ENCODE data around the gene PILRA.
A peak's percentile ranks its signal among the peaks of the same experiment; 100 is the strongest.
"Not testable (repeated sequence)": the region's sequence is repeated elsewhere in the genome, so short reads cannot be mapped to it uniquely, and the experiment has no call there.

PILRA gene

GRCh38 chr7:100356416-100357068 is 16.7 kb upstream of the PILRA start:
- H3K27me3 ChIP-seq (ENCODE audit: control insufficient read depth in 2 of 2, insufficient read depth in 2 of 2, low read length in 2 of 2), result no peaks in the 10 kb centered on the region
- H3K4me3 ChIP-seq (ENCODE audit: low read length in 2 of 2), result no peak overlapping the region
- H3K4me1 ChIP-seq (ENCODE audit: control insufficient read depth in 2 of 2, insufficient read depth in 2 of 2, low read length in 2 of 2), result no peaks in the 10 kb centered on the region
- no peak overlapping the region for H3K9ac ChIP-seq (ENCODE audit: low read depth in 1 of 2, low read length in 2 of 2)
- no peak overlapping the region for H3K27ac ChIP-seq (ENCODE audit: low read depth in 2 of 2, low read length in 2 of 2)
- peaks cover 46 to 62% of the 10 kb centered on the region in 2 donors for H3K36me3 ChIP-seq (ENCODE audit: control insufficient read depth in 2 of 2, insufficient read depth in 2 of 2, low read length in 2 of 2)
- H3K9me3 ChIP-seq (ENCODE audit: control insufficient read depth in 2 of 2, low read length in 2 of 2), result no peaks in the 10 kb centered on the region

GRCh38 chr7:100357131-100357561 is 16.1 kb upstream of the PILRA start:
- Histone ChIP-seq H3K27me3 (ENCODE audit: control insufficient read depth in 2 of 2, insufficient read depth in 2 of 2, low read length in 2 of 2) (no peaks in the 10 kb centered on the region), H3K9me3 (ENCODE audit: control insufficient read depth in 2 of 2, low read length in 2 of 2) (no peaks in the 10 kb centered on the region), H3K36me3 (ENCODE audit: control insufficient read depth in 2 of 2, insufficient read depth in 2 of 2, low read length in 2 of 2) (peaks cover 47 to 64% of the 10 kb centered on the region in 2 donors), H3K4me3 (ENCODE audit: low read length in 2 of 2) (no peak overlapping the region), H3K4me1 (ENCODE audit: control insufficient read depth in 2 of 2, insufficient read depth in 2 of 2, low read length in 2 of 2) (no peaks in the 10 kb centered on the region), H3K9ac (ENCODE audit: low read depth in 1 of 2, low read length in 2 of 2) (no peak overlapping the region), H3K27ac (ENCODE audit: low read depth in 2 of 2, low read length in 2 of 2) (peak overlapping the region in 1 of 2 donors; percentile 16)

GRCh38 chr7:100358027-100358856 is 15.0 kb upstream of the PILRA start, which contains the start of gene PILRB:
Gene PILRB (plus strand): TSS chr7:100358117. CDS start chr7:100358303, 186 bp downstream.
- Histone ChIP-seq H3K27me3 (ENCODE audit: control insufficient read depth in 2 of 2, insufficient read depth in 2 of 2, low read length in 2 of 2) (no peaks in the 10 kb centered on the region), H3K4me1 (ENCODE audit: control insufficient read depth in 2 of 2, insufficient read depth in 2 of 2, low read length in 2 of 2) (no peaks in the 10 kb centered on the region), H3K4me3 (ENCODE audit: low read length in 2 of 2) (no peak within 1 kb of the TSS), H3K27ac (ENCODE audit: low read depth in 2 of 2, low read length in 2 of 2) (peak within 1 kb of the TSS in 1 of 2 donors; percentile 16), H3K9ac (ENCODE audit: low read depth in 1 of 2, low read length in 2 of 2) (no peak within 1 kb of the TSS), H3K36me3 (ENCODE audit: control insufficient read depth in 2 of 2, insufficient read depth in 2 of 2, low read length in 2 of 2) (peaks cover 47 to 69% of the 10 kb centered on the region in 2 donors), H3K9me3 (ENCODE audit: control insufficient read depth in 2 of 2, low read length in 2 of 2) (no peaks in the 10 kb centered on the region)

GRCh38 chr7:100358857-100359212 is 14.5 kb upstream of the PILRA start:
- Histone ChIP-seq H3K9me3 (ENCODE audit: control insufficient read depth in 2 of 2, low read length in 2 of 2) (no peaks in the 10 kb centered on the region), H3K4me1 (ENCODE audit: control insufficient read depth in 2 of 2, insufficient read depth in 2 of 2, low read length in 2 of 2) (no peaks in the 10 kb centered on the region), H3K36me3 (ENCODE audit: control insufficient read depth in 2 of 2, insufficient read depth in 2 of 2, low read length in 2 of 2) (peaks cover 45 to 67% of the 10 kb centered on the region in 2 donors), H3K4me3 (ENCODE audit: low read length in 2 of 2) (no peak overlapping the region), H3K27me3 (ENCODE audit: control insufficient read depth in 2 of 2, insufficient read depth in 2 of 2, low read length in 2 of 2) (no peaks in the 10 kb centered on the region), H3K27ac (ENCODE audit: low read depth in 2 of 2, low read length in 2 of 2) (no peak overlapping the region), H3K9ac (ENCODE audit: low read depth in 1 of 2, low read length in 2 of 2) (no peak overlapping the region)

- Histone ChIP-seq H3K9ac (ENCODE audit: low read depth in 1 of 2, low read length in 2 of 2) (no peak overlapping the region), H3K4me1 (ENCODE audit: control insufficient read depth in 2 of 2, insufficient read depth in 2 of 2, low read length in 2 of 2) (no peaks in the 10 kb centered on the region), H3K27ac (ENCODE audit: low read depth in 2 of 2, low read length in 2 of 2) (no peak overlapping the region), H3K4me3 (ENCODE audit: low read length in 2 of 2) (no peak overlapping the region), H3K9me3 (ENCODE audit: control insufficient read depth in 2 of 2, low read length in 2 of 2) (no peaks in the 10 kb centered on the region), H3K27me3 (ENCODE audit: control insufficient read depth in 2 of 2, insufficient read depth in 2 of 2, low read length in 2 of 2) (no peaks in the 10 kb centered on the region), H3K36me3 (ENCODE audit: control insufficient read depth in 2 of 2, insufficient read depth in 2 of 2, low read length in 2 of 2) (peaks cover 38 to 58% of the 10 kb centered on the region in 2 donors)
Observed at GRCh38 chr7:100360135-100360854, 13.0 kb upstream of the PILRA start.

- no peak overlapping the region for H3K4me3 ChIP-seq (ENCODE audit: low read length in 2 of 2)
- H3K36me3 ChIP-seq (ENCODE audit: control insufficient read depth in 2 of 2, insufficient read depth in 2 of 2, low read length in 2 of 2), result peaks cover 34 to 40% of the 10 kb centered on the region in 2 donors
- H3K9ac ChIP-seq (ENCODE audit: low read depth in 1 of 2, low read length in 2 of 2), result no peak overlapping the region
- no peak overlapping the region for H3K27ac ChIP-seq (ENCODE audit: low read depth in 2 of 2, low read length in 2 of 2)
- H3K27me3 ChIP-seq (ENCODE audit: control insufficient read depth in 2 of 2, insufficient read depth in 2 of 2, low read length in 2 of 2), result no peaks in the 10 kb centered on the region
- H3K9me3 ChIP-seq (ENCODE audit: control insufficient read depth in 2 of 2, low read length in 2 of 2), result no peaks in the 10 kb centered on the region
- peaks cover 8% of the 10 kb centered on the region in 2 donors for H3K4me1 ChIP-seq (ENCODE audit: control insufficient read depth in 2 of 2, insufficient read depth in 2 of 2, low read length in 2 of 2)
Observed at GRCh38 chr7:100363098-100363497, 10.2 kb upstream of the PILRA start.

GRCh38 chr7:100363797-100364196 is 9.5 kb upstream of the PILRA start:
- H3K36me3 ChIP-seq (ENCODE audit: control insufficient read depth in 2 of 2, insufficient read depth in 2 of 2, low read length in 2 of 2), result peaks cover 34 to 36% of the 10 kb centered on the region in 2 donors
- not testable (repeated sequence) for H3K9me3 ChIP-seq (ENCODE audit: control insufficient read depth in 2 of 2, low read length in 2 of 2); H3K4me3 ChIP-seq (ENCODE audit: low read length in 2 of 2); H3K9ac ChIP-seq (ENCODE audit: low read depth in 1 of 2, low read length in 2 of 2); H3K27ac ChIP-seq (ENCODE audit: low read depth in 2 of 2, low read length in 2 of 2); H3K27me3 ChIP-seq (ENCODE audit: control insufficient read depth in 2 of 2, insufficient read depth in 2 of 2, low read length in 2 of 2)
- peaks cover 8 to 11% of the 10 kb centered on the region in 2 donors for H3K4me1 ChIP-seq (ENCODE audit: control insufficient read depth in 2 of 2, insufficient read depth in 2 of 2, low read length in 2 of 2)

- Histone ChIP-seq H3K9me3 (ENCODE audit: control insufficient read depth in 2 of 2, low read length in 2 of 2) (no peaks in the 10 kb centered on the region), H3K27ac (ENCODE audit: low read depth in 2 of 2, low read length in 2 of 2) (no peak overlapping the region), H3K4me1 (ENCODE audit: control insufficient read depth in 2 of 2, insufficient read depth in 2 of 2, low read length in 2 of 2) (peaks cover 8 to 11% of the 10 kb centered on the region in 2 donors), H3K9ac (ENCODE audit: low read depth in 1 of 2, low read length in 2 of 2) (no peak overlapping the region), H3K36me3 (ENCODE audit: control insufficient read depth in 2 of 2, insufficient read depth in 2 of 2, low read length in 2 of 2) (peaks cover 27 to 31% of the 10 kb centered on the region in 2 donors), H3K27me3 (ENCODE audit: control insufficient read depth in 2 of 2, insufficient read depth in 2 of 2, low read length in 2 of 2) (no peaks in the 10 kb centered on the region), H3K4me3 (ENCODE audit: low read length in 2 of 2) (no peak overlapping the region)
Observed at GRCh38 chr7:100364480-100364879, 8.8 kb upstream of the PILRA start.

GRCh38 chr7:100365998-100366367 is 7.3 kb upstream of the PILRA start:
- H3K9ac ChIP-seq (ENCODE audit: low read depth in 1 of 2, low read length in 2 of 2); H3K9me3 ChIP-seq (ENCODE audit: control insufficient read depth in 2 of 2, low read length in 2 of 2); H3K27me3 ChIP-seq (ENCODE audit: control insufficient read depth in 2 of 2, insufficient read depth in 2 of 2, low read length in 2 of 2); H3K4me3 ChIP-seq (ENCODE audit: low read length in 2 of 2): not testable (repeated sequence)
- Histone ChIP-seq H3K4me1 (ENCODE audit: control insufficient read depth in 2 of 2, insufficient read depth in 2 of 2, low read length in 2 of 2) (peaks cover 8 to 11% of the 10 kb centered on the region in 2 donors), H3K27ac (ENCODE audit: low read depth in 2 of 2, low read length in 2 of 2) (peak overlapping the region; percentile 50 to 71), H3K36me3 (ENCODE audit: control insufficient read depth in 2 of 2, insufficient read depth in 2 of 2, low read length in 2 of 2) (peaks cover 20 to 23% of the 10 kb centered on the region in 2 donors)
